Loucy (cell line): Measurements from ENCODE around the gene FOXL3.

ENCODE experiments used
- EZH2phosphoT487 ChIP-seq: fragments of 200-600 bp; IDR thresholded peaks from 2 replicates; pipeline ENCODE4 v1.6.1; 2018; ENCODE audit warnings: antibody characterized with exemption, mild to moderate bottlenecking, moderate library complexity, borderline replicate concordance
- TF ChIP-seq, protein P1 (sequence below): fragments of 200-600 bp; sonication (generic); conservative IDR thresholded peaks from 2 replicates; pipeline ENCODE4 v1.5.1; 2014; ENCODE audit warnings: mild to moderate bottlenecking, antibody characterized with exemption, low read length

DNA sequence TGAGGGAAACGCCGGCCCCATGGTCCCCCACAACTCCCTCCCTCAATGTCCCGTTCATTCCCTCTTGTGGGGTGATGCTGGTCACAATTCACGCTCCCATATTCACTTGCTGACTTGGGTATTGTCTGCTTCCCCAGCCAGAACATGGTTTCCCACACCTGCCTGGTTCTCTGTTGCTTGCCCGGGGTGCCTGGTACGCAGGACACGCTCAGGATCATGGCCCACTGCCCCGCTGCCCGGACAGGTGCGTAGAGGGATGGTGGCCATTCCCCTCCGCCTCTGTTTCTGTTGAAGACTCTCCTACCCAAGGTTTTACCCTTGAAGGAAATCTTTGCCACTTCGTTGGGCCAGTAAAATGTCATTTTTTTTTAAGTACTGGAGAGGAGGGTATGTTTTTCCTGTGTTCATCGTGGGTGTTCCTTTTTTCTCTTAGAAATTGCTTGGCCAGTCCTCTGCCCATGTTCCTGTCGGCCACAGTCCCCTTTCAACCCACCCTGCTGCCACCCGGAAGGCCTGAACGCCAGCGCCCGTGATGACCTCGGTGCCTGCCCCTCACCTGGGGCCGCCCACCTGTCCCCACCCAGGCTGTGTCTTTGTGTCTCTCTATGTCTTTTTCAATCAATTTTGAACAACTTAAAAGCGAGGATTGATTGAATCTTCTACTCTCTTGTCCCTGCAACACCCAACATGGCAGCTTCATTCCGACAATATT is 38.2 kb downstream of the FOXL3 start:
- no peak for TF ChIP-seq EZH2phosphoT487
- TF ChIP-seq, protein P1, sequence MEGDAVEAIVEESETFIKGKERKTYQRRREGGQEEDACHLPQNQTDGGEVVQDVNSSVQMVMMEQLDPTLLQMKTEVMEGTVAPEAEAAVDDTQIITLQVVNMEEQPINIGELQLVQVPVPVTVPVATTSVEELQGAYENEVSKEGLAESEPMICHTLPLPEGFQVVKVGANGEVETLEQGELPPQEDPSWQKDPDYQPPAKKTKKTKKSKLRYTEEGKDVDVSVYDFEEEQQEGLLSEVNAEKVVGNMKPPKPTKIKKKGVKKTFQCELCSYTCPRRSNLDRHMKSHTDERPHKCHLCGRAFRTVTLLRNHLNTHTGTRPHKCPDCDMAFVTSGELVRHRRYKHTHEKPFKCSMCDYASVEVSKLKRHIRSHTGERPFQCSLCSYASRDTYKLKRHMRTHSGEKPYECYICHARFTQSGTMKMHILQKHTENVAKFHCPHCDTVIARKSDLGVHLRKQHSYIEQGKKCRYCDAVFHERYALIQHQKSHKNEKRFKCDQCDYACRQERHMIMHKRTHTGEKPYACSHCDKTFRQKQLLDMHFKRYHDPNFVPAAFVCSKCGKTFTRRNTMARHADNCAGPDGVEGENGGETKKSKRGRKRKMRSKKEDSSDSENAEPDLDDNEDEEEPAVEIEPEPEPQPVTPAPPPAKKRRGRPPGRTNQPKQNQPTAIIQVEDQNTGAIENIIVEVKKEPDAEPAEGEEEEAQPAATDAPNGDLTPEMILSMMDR: no peak
